Mesothelial cell of epicardium (in vitro differentiated cells): Measurements from ENCODE around the gene PRDM16. TPM values are rescaled to one million over a fixed set of nuclear protein-coding genes. Genes with fewer than 3 reads are reported as not detected.

ENCODE experiments used
- DNase-seq, 2 experiments: peaks; one replicate each; pipeline ENCODE4 v3.0.0; 2021; ENCODE audit warnings: low spot score in 2 of 2; ENCODE audit not compliant: unreplicated experiment in 2 of 2
- H3K27ac Mint-ChIP-seq: 2 replicates; pipeline ENCODE4 v1.8.0; 2021; ENCODE audit warnings: mixed read lengths
- H3K27me3 Mint-ChIP-seq: 2 replicates; pipeline ENCODE4 v1.8.0; 2021; ENCODE audit warnings: low read depth, mixed read lengths
- H3K36me3 Mint-ChIP-seq: 2 replicates; pipeline ENCODE4 v1.8.0; 2021; ENCODE audit warnings: mixed read lengths
- H3K4me1 Mint-ChIP-seq: 2 replicates; pipeline ENCODE4 v1.8.0; 2021; ENCODE audit warnings: mixed read lengths
- H3K4me3 Mint-ChIP-seq: 2 replicates; pipeline ENCODE4 v1.8.0; 2021; ENCODE audit warnings: mild to moderate bottlenecking, moderate library complexity, mixed read lengths
- H3K9me3 Mint-ChIP-seq: 2 replicates; pipeline ENCODE4 v1.8.0; 2021; ENCODE audit warnings: mixed read lengths
- total RNA-seq: library from RNA; stranded (reverse); gene quantifications from 3 replicates; pipeline ENCODE4 v1.2.1, GENCODE V29; 2021
- TF ChIP-seq, protein P1 (sequence below): fragments of 200-600 bp; sonication (generic); IDR thresholded peaks from one replicate; pipeline ENCODE4 v1.5.0; 2021; ENCODE audit warnings: antibody characterized with exemption; ENCODE audit not compliant: unreplicated experiment

PRDM16 gene
- total RNA-seq, 1 donor from 2014 or later: 1.4 TPM

DNA sequence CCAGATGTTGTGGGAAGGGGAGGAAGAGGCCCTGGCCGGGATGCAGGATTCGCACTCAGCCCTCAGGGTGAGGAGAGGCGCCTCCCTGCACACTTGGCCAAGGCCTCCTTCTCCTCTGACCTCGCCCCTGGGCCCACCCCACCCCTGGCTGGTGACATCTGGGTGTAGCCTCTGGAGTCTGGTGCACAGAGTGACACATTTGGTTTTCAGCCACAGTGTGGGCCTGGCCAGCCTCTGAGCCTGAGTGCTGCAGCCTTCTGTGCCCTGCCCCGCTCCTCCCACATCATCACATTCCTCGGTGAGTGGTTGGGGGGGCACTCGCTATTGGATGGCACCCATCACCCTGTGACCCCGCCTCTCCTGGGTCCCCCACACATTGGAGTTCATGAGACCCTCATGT lies 45.8 kb downstream of the PRDM16 start:
- H3K4me3 Mint-ChIP-seq: no peak overlapping the region
- H3K36me3 Mint-ChIP-seq: no peaks in the 10 kb centered on the region
- H3K27me3 Mint-ChIP-seq: peaks cover 4% of the 10 kb centered on the region
- TF ChIP-seq, protein P1, sequence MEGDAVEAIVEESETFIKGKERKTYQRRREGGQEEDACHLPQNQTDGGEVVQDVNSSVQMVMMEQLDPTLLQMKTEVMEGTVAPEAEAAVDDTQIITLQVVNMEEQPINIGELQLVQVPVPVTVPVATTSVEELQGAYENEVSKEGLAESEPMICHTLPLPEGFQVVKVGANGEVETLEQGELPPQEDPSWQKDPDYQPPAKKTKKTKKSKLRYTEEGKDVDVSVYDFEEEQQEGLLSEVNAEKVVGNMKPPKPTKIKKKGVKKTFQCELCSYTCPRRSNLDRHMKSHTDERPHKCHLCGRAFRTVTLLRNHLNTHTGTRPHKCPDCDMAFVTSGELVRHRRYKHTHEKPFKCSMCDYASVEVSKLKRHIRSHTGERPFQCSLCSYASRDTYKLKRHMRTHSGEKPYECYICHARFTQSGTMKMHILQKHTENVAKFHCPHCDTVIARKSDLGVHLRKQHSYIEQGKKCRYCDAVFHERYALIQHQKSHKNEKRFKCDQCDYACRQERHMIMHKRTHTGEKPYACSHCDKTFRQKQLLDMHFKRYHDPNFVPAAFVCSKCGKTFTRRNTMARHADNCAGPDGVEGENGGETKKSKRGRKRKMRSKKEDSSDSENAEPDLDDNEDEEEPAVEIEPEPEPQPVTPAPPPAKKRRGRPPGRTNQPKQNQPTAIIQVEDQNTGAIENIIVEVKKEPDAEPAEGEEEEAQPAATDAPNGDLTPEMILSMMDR: no peak
- no peaks in the 10 kb centered on the region for H3K9me3 Mint-ChIP-seq
- H3K27ac Mint-ChIP-seq: no peak overlapping the region
- peaks cover 15% of the 10 kb centered on the region for H3K4me1 Mint-ChIP-seq
- no peak for DNase-seq

- Mint-ChIP-seq H3K4me1 (peaks cover 20% of the 10 kb centered on the region), H3K27me3 (peaks cover 3% of the 10 kb centered on the region), H3K27ac (no peak overlapping the region), H3K9me3 (no peaks in the 10 kb centered on the region), H3K36me3 (no peaks in the 10 kb centered on the region), H3K4me3 (no peak overlapping the region)
- TF ChIP-seq, protein P1: no peak
- DNase-seq: no peak
Observed at GRCh38 chr1:3115275-3116149, 46.5 kb downstream of the PRDM16 start.

- TF ChIP-seq, protein P1: no peak
- no peaks in the 10 kb centered on the region for H3K36me3 Mint-ChIP-seq
- no peaks in the 10 kb centered on the region for H3K27me3 Mint-ChIP-seq
- DNase-seq: no peak
- H3K27ac Mint-ChIP-seq: no peak overlapping the region
- H3K4me3 Mint-ChIP-seq: no peak overlapping the region
- peaks cover 23% of the 10 kb centered on the region for H3K4me1 Mint-ChIP-seq
- H3K9me3 Mint-ChIP-seq: no peaks in the 10 kb centered on the region
Observed at GRCh38 chr1:3116150-3116510, 47.1 kb downstream of the PRDM16 start.

- no peak overlapping the region for H3K4me3 Mint-ChIP-seq
Observed at GRCh38 chr1:3116560-3116959, 47.6 kb downstream of the PRDM16 start.

DNA sequence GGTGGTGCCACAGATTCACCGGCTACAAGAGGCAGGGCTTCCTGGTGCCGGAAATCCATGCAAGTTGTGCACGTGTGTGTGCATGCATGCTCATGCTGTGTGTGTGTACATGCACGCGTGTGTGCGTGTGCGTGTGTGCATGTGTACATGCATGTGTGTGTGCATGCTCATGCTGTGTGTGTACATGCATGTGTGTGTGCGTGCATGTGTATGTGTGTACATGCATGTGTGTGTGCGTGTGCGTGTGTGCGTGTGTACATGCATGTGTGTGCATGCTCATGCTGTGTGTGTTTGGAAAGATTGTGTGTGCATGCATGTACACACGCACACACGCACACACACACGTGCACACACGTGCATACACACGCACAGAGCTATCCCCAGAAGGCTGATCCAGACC lies 48.9 kb downstream of the PRDM16 start:
- Mint-ChIP-seq H3K4me1 (peaks cover 19% of the 10 kb centered on the region), H3K36me3 (no peaks in the 10 kb centered on the region)

More at GRCh38 chr1:3116560-3116959, 47.6 kb downstream of the PRDM16 start:
- Mint-ChIP-seq H3K36me3 (no peaks in the 10 kb centered on the region), H3K9me3 (no peaks in the 10 kb centered on the region), H3K27ac (no peak overlapping the region), H3K27me3 (peaks cover 2% of the 10 kb centered on the region), H3K4me1 (peaks cover 27% of the 10 kb centered on the region)
- TF ChIP-seq, protein P1: no peak
- no peak for DNase-seq

More for the DNA sequence above, 48.9 kb downstream of the PRDM16 start:
- TF ChIP-seq, protein P1: no peak
- H3K27ac Mint-ChIP-seq: no peak overlapping the region
- H3K27me3 Mint-ChIP-seq: peaks cover 2% of the 10 kb centered on the region
- no peak overlapping the region for H3K4me3 Mint-ChIP-seq
- DNase-seq: no peak
- no peaks in the 10 kb centered on the region for H3K9me3 Mint-ChIP-seq
